Psoas muscle (tissue), 8 donors: ENCODE results near the gene TMPRSS3. TPM values are rescaled to one million over a fixed set of nuclear protein-coding genes. Genes with fewer than 3 reads are reported as not detected.

Experiments
- ATAC-seq, 4 donors: fragments of 200-7000 bp; cut with Tn5 transposase; one replicate each; pipeline ENCODE4 v1.9.1; 2020; ENCODE audit warnings: moderate library complexity in 3 of 4, mild to moderate bottlenecking in 2 of 4
- DNase-seq, 2 donors: peaks; one replicate each; pipeline ENCODE4 v3.0.0-alpha.2; 2020
- H3K27ac ChIP-seq: fragments of 200-600 bp; one replicate; pipeline ENCODE4 v1.8.0; 2022
- H3K27me3 ChIP-seq, 3 donors: fragments of 200-600 bp in 1 of 3; one replicate each; pipeline versions ENCODE4 v1.6.1 to v1.8.0; 2013 to 2022; ENCODE audit warnings: low read length in 2 of 3, mild to moderate bottlenecking in 2 of 3, moderate library complexity in 1 of 3; ENCODE audit not compliant: insufficient read depth in 3 of 3
- H3K36me3 ChIP-seq, 2 donors: fragments of 200-600 bp in 1 of 2; one replicate each; pipeline versions ENCODE4 v1.6.1 to v1.8.0; 2013 to 2022; ENCODE audit warnings: low read depth in 1 of 2, mild to moderate bottlenecking in 1 of 2, moderate library complexity in 1 of 2; ENCODE audit not compliant: insufficient read depth in 1 of 2
- H3K4me1 ChIP-seq: fragments of 200-600 bp; one replicate; pipeline ENCODE4 v1.8.0; 2022
- H3K4me3 ChIP-seq: fragments of 200-600 bp; one replicate; pipeline ENCODE4 v1.8.0; 2022; ENCODE audit warnings: mild to moderate bottlenecking
- H3K9me3 ChIP-seq: fragments of 200-600 bp; one replicate; pipeline ENCODE4 v1.8.0; 2022
- CTCF ChIP-seq: fragments of 200-600 bp; IDR thresholded peaks from one replicate; pipeline ENCODE4 v1.8.0; 2022; ENCODE audit warnings: antibody characterized with exemption
- WGBS, 3 donors: extraction: QIAGEN DNeasy Blood & Tissue Kit; methylation state at CpG; one replicate each; pipeline versions ENCODE4 v1.1.6 to v1.1.7; 2013; 5-methylcytosine and 5-hydroxymethylcytosine counted together
- intact Hi-C, 2 donors: fragments of 100-400 bp; cut with DNase I; formaldehyde crosslinking; loops; one replicate each; pipeline versions ENCODE4 v1.11.0 to v1.14.2; 2022
- polyA plus RNA-seq, 3 donors: library from polyadenylated mRNA; stranded (reverse); fragments of 200-250 nt; gene quantifications; one replicate each; pipeline ENCODE4 v1.2.3, GENCODE V29; 2013
- total RNA-seq, 4 donors: library from RNA; stranded (reverse); fragmentation: NEBNext Ultra II Directional in 2 of 4; extraction: Animal tissue kit (Norgen Biotek cat#: 25700) in 2 of 4; gene quantifications; one replicate each; pipeline versions ENCODE4 v1.2.1 to v1.2.4, GENCODE V29; 2021 to 2023
- donor health status: healthy with polysubstance abuse.
- donor health status: DM: no; HTN: no; CAD: no; lungs with moderate emphysema.
- donor health status: Bipolar disorder and iron deficiency.
- donor health status: healthy.
- donor health status: DM: yes; HTN: yes; CAD: no.
- donor health status: DM: no; HTN: no; CAD: no.
- donor health status: DM: no; HTN: no; CAD: no.
- donor health status: DM: yes; HTN: yes; CAD: no.

TMPRSS3 gene
- total and polyA plus RNA-seq, 7 donors = 0.25 TPM; not detected in 6

GRCh38 chr21:42443181-42443785 lies 47.4 kb upstream of the TMPRSS3 start:
- Histone ChIP-seq H3K27ac (no peak overlapping the region), H3K4me3 (no peak overlapping the region), H3K9me3 (no peaks in the 10 kb centered on the region), H3K27me3 (peaks cover 0 to 19% (median 0%) of the 10 kb centered on the region in 3 donors), H3K36me3 (no peaks in the 10 kb centered on the region), H3K4me1 (no peaks in the 10 kb centered on the region)
- WGBS, 3 donors = 66 to 71% (median 68%) methylated on average over 15 of the region's 15 CpGs
- intact Hi-C loops = loop anchor here in 1 of 2 donors (10.0 kb wide), 1 partner anchor 298 kb away; no protein-coding TSS in a partner anchor
- DNase-seq (no peak), ATAC-seq (no peak)
- no peak for TF ChIP-seq CTCF

- no peak overlapping the region for H3K27ac ChIP-seq
- H3K4me3 ChIP-seq = no peak overlapping the region
- WGBS, 3 donors = 70 to 81% (median 72%) methylated on average over 6 of the region's 6 CpGs
- TF ChIP-seq CTCF = no peak
- H3K4me1 ChIP-seq = no peaks in the 10 kb centered on the region
- H3K27me3 ChIP-seq = peaks cover 0 to 24% (median under 1%) of the 10 kb centered on the region in 3 donors
- no peaks in the 10 kb centered on the region for H3K36me3 ChIP-seq
- DNase-seq = no peak
- ATAC-seq = no peak
- H3K9me3 ChIP-seq = no peaks in the 10 kb centered on the region
- intact Hi-C loops = loop anchor here in 1 of 2 donors (10.0 kb wide), 1 partner anchor 297 kb away; no protein-coding TSS in a partner anchor
Measured at GRCh38 chr21:42441963-42442362, 46.1 kb upstream of the TMPRSS3 start.

GRCh38 chr21:42440187-42440792 lies 44.4 kb upstream of the TMPRSS3 start:
- Histone ChIP-seq H3K4me3 (no peak overlapping the region), H3K9me3 (no peaks in the 10 kb centered on the region), H3K27ac (no peak overlapping the region), H3K27me3 (peaks cover 0 to 14% (median 3%) of the 10 kb centered on the region in 3 donors), H3K36me3 (no peaks in the 10 kb centered on the region), H3K4me1 (no peaks in the 10 kb centered on the region)
- no peak for ATAC-seq
- WGBS, 3 donors = 65 to 76% (median 76%) methylated on average over 12 of the region's 12 CpGs
- no peak for DNase-seq
- no peak for TF ChIP-seq CTCF
- intact Hi-C loops = loop anchor here in 1 of 2 donors (10.0 kb wide), 1 partner anchor 295 kb away; no protein-coding TSS in a partner anchor

- Histone ChIP-seq H3K4me3 (no peak overlapping the region), H3K27me3 (peaks cover 0 to 14% (median 3%) of the 10 kb centered on the region in 3 donors), H3K27ac (no peak overlapping the region), H3K36me3 (no peaks in the 10 kb centered on the region), H3K4me1 (no peaks in the 10 kb centered on the region), H3K9me3 (no peaks in the 10 kb centered on the region)
- ATAC-seq = no peak
- WGBS, 3 donors = 68 to 79% (median 68%) methylated on average over 17 of the region's 17 CpGs
- intact Hi-C loops = loop anchor here in 1 of 2 donors (10.0 kb wide), 1 partner anchor 295 kb away; no protein-coding TSS in a partner anchor
- no peak for DNase-seq
- no peak for TF ChIP-seq CTCF
Measured at GRCh38 chr21:42439284-42440186, 43.7 kb upstream of the TMPRSS3 start.
